Esophagus muscularis mucosa (tissue), 4 donors: ENCODE measurements around the gene RADIL. TPM values are rescaled to one million over a fixed set of nuclear protein-coding genes. Genes with fewer than 3 reads are reported as not detected.

Experiments
- DNase-seq: peaks from one replicate; pipeline ENCODE4 v3.0.0-alpha.2; 2017; ENCODE audit errors: extremely low spot score
- H3K27ac ChIP-seq, 4 donors: fragments of 200-600 bp; sonication (generic); replicated peaks in 1 of 4; 1 replicate in 3 of 4; 2 replicates in 1 of 4; pipeline ENCODE4 v1.5.1; 2016 to 2019; ENCODE audit warnings: mild to moderate bottlenecking in 1 of 4
- H3K27me3 ChIP-seq, 4 donors: fragments of 200-600 bp; sonication (generic); one replicate each; pipeline versions ENCODE4 v1.5.1 to v1.6.0; 2016 to 2019
- H3K36me3 ChIP-seq, 4 donors: fragments of 200-600 bp; sonication (generic); one replicate each; pipeline ENCODE4 v1.5.1; 2016 to 2019
- H3K4me1 ChIP-seq, 4 donors: fragments of 200-600 bp; sonication (generic); one replicate each; pipeline ENCODE4 v1.5.1; 2016 to 2019
- H3K4me3 ChIP-seq, 4 donors: fragments of 200-600 bp; sonication (generic); 1 replicate in 2 of 4; 2 replicates in 2 of 4; pipeline ENCODE4 v1.5.1; 2016 to 2019; ENCODE audit warnings: mild to moderate bottlenecking in 4 of 4, moderate library complexity in 1 of 4
- H3K9me3 ChIP-seq, 4 donors: fragments of 200-600 bp; sonication (generic); 1 replicate in 3 of 4; 2 replicates in 1 of 4; pipeline ENCODE4 v1.5.1; 2016 to 2019
- EP300 ChIP-seq: sonication (generic); formaldehyde crosslinking; IDR thresholded peaks from one replicate; pipeline ENCODE4 v1.6.1; 2017; ENCODE audit warnings: antibody characterized with exemption
- POLR2A ChIP-seq: fragments of 450-650 bp; IDR thresholded peaks from one replicate; pipeline ENCODE4 v1.6.1; 2017; ENCODE audit warnings: antibody characterized with exemption, moderate library complexity, mild to moderate bottlenecking, low read depth
- POLR2AphosphoS5 ChIP-seq, 2 donors: sonication (generic); formaldehyde crosslinking; IDR thresholded peaks; one replicate each; pipeline ENCODE4 v1.6.1; 2017; ENCODE audit warnings: antibody characterized with exemption in 2 of 2
- WGBS: methylation state at CpG from one replicate; pipeline ENCODE4 v1.1.5; 2018; 5-methylcytosine and 5-hydroxymethylcytosine counted together
- intact Hi-C: fragments of 100-400 bp; cut with DNase I; formaldehyde crosslinking; loops from one replicate; pipeline ENCODE4 v1.15.1; 2023
- total RNA-seq, 4 donors: library from RNA; depleted of rRNA; stranded (reverse); fragments of >200 nt; gene quantifications; one replicate each; pipeline versions ENCODE4 v1.1.0 to v1.2.1, GENCODE V29; 2016
- TF ChIP-seq, protein P1 (sequence below), 3 experiments: fragments of 200-600 bp in 2 of 3; fragments of 450-650 bp in 1 of 3; sonication (generic) in 2 of 3; IDR thresholded peaks; one replicate each; pipeline ENCODE4 v1.5.1; 2017 to 2019; ENCODE audit warnings: antibody characterized with exemption in 3 of 3, mild to moderate bottlenecking in 2 of 3, moderate library complexity in 1 of 3

RADIL gene
- total RNA-seq, 4 donors from 2014 or later = 6.5 to 12.9 (median 12.1) TPM

GRCh38 chr7:4779118-4779517, 104.4 kb downstream of the RADIL start:
- no peaks in the 10 kb centered on the region for H3K27me3 ChIP-seq
- DNase-seq = no peak
- no peak overlapping the region for H3K4me3 ChIP-seq
- intact Hi-C loops = no loop called here
- TF ChIP-seq POLR2A = no peak
- TF ChIP-seq, protein P1, sequence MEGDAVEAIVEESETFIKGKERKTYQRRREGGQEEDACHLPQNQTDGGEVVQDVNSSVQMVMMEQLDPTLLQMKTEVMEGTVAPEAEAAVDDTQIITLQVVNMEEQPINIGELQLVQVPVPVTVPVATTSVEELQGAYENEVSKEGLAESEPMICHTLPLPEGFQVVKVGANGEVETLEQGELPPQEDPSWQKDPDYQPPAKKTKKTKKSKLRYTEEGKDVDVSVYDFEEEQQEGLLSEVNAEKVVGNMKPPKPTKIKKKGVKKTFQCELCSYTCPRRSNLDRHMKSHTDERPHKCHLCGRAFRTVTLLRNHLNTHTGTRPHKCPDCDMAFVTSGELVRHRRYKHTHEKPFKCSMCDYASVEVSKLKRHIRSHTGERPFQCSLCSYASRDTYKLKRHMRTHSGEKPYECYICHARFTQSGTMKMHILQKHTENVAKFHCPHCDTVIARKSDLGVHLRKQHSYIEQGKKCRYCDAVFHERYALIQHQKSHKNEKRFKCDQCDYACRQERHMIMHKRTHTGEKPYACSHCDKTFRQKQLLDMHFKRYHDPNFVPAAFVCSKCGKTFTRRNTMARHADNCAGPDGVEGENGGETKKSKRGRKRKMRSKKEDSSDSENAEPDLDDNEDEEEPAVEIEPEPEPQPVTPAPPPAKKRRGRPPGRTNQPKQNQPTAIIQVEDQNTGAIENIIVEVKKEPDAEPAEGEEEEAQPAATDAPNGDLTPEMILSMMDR (IDR thresholded peaks at IDR 0.05) = no peak
- no peak for TF ChIP-seq POLR2AphosphoS5 (IDR thresholded peaks at IDR 0.05)
- TF ChIP-seq EP300 = no peak
- peaks cover 32 to 46% (median 35%) of the 10 kb centered on the region in 4 donors for H3K36me3 ChIP-seq
- no peak overlapping the region for H3K27ac ChIP-seq
- 89% methylated on average over 5 of the region's 5 CpGs for WGBS
- H3K9me3 ChIP-seq = no peaks in the 10 kb centered on the region
- peaks cover 19 to 35% (median 33%) of the 10 kb centered on the region in 4 donors for H3K4me1 ChIP-seq

DNA sequence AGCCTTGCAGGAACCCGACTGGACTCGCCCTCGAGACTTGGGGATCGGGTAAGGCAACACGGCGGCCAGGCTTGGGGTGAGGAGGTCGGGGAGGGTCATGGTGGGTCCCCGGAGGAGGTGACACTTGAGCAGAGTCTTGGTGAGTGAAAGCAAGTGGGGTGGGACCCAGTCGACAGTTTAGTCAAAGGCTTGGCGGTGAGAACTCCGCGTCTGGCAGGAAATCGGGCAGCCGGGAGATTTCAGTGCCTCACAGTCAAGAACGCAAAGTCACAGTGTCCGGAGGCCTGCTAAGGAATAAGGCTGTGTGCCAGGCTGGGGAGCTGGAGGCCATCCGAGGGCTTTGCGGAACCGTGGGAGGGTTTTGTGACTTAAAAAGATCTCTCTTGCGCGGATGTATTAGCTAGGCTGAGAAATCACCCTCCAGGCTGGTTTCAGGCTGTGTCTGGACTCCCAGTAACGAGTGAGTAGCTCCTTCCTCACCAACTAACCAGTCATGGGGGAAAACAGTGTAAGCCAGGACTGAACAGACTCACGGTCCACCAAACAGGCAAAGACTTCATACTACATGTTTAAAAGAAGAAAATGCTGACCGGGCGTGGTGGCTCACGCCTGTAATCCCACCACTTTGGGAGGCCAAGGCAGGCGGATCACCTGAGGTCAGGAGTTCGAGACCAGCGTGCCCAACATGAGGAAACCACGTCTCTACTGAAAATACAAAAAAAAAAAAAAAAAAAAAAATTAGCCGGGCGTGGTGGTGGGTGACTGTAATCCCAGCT, 107.5 kb downstream of the RADIL start:
- Histone ChIP-seq H3K36me3 (peaks cover 1 to 25% (median 4%) of the 10 kb centered on the region in 4 donors), H3K27me3 (no peaks in the 10 kb centered on the region), H3K4me1 (peaks cover 27 to 46% (median 39%) of the 10 kb centered on the region in 4 donors), H3K4me3 (peak overlapping the region; percentile 80 to 95 (median 91)), H3K9me3 (no peaks in the 10 kb centered on the region), H3K27ac (peak overlapping the region; percentile 90 to 98 (median 96))
- WGBS = 24% methylated on average over 29 of the region's 32 CpGs
- DNase-seq = peak; percentile 93
- TF ChIP-seq EP300 = no peak
- TF ChIP-seq POLR2AphosphoS5 (IDR thresholded peaks at IDR 0.05) = no peak
- TF ChIP-seq, protein P1 (IDR thresholded peaks at IDR 0.05) = no peak
- no peak for TF ChIP-seq POLR2A
- intact Hi-C loops = no loop called here

- Histone ChIP-seq H3K27me3 (no peaks in the 10 kb centered on the region), H3K36me3 (peaks cover 0 to 21% (median 0%) of the 10 kb centered on the region in 4 donors), H3K4me1 (peaks cover 34 to 53% (median 46%) of the 10 kb centered on the region in 4 donors), H3K4me3 (peak within 1 kb of the TSS; percentile 80 to 95 (median 91)), H3K9me3 (no peaks in the 10 kb centered on the region), H3K27ac (peak within 1 kb of the TSS; percentile 90 to 98 (median 96))
- TF ChIP-seq, protein P1 (IDR thresholded peaks at IDR 0.05) = peak in 1 of 3 experiments; percentile 8
- TF ChIP-seq EP300 (no peak), POLR2AphosphoS5 (IDR thresholded peaks at IDR 0.05) (peak; percentile 93 to 98), POLR2A (peak; percentile 89)
- WGBS = 0% methylated on average over 12 of the region's 55 CpGs
- intact Hi-C loops = no loop called here
- DNase-seq = peak; percentile 99
Observed at GRCh38 chr7:4775250-4775847, 108.2 kb downstream of the RADIL start, which contains the start of gene AP5Z1. Gene AP5Z1, plus strand, starts transcription at chr7:4775623. Its CDS starts 93 bp downstream, at chr7:4775716.

DNA sequence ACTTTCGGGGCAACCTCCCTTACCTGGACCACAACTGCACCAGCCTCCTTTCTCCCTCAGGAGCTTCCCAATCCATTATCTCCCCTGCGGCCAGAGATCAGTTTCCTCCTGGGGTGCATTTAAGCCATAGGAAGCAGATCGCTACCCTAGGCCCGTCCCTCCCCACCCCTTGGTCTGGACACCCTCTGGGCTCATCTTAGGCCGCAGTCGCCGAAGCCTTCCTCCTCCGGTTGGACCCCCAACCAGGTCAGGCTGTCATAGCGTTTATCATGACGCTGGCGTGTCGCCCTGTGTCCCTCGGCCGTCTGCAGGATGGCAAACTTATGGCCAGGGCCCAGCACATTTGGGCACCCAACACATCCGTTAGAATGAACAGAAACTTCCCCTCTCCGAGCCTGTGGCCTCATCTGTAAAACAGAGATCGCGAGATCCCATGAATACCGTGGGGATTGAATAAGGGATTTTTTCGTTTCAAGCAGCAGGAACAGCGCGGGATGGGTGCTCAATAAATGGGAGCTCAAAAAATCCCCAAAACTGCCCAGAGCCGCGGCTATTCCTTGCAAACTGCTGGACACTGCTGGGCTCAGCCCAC, 108.8 kb downstream of the RADIL start:
- no peak for DNase-seq
- WGBS = 9% methylated on average over 19 of the region's 24 CpGs
- TF ChIP-seq, protein P1 (IDR thresholded peaks at IDR 0.05) = no peak
- TF ChIP-seq POLR2A (no peak), EP300 (no peak), POLR2AphosphoS5 (IDR thresholded peaks at IDR 0.05) (no peak)
- intact Hi-C loops = no loop called here
- H3K27ac ChIP-seq = peak overlapping the region; percentile 90 to 98 (median 96)
- peaks cover 39 to 59% (median 52%) of the 10 kb centered on the region in 4 donors for H3K4me1 ChIP-seq
- peak overlapping the region; percentile 80 to 95 (median 91) for H3K4me3 ChIP-seq
- no peaks in the 10 kb centered on the region for H3K9me3 ChIP-seq
- no peaks in the 10 kb centered on the region for H3K27me3 ChIP-seq
- peaks cover 0 to 21% (median 0%) of the 10 kb centered on the region in 4 donors for H3K36me3 ChIP-seq
